Body of pancreas (tissue), 4 donors: ENCODE results near the gene ATF7.

Experiments
- POLR2A ChIP-seq, 3 donors: fragments of 450-650 bp; IDR thresholded peaks; one replicate each; pipeline ENCODE4 v1.6.1; 2016; ENCODE audit warnings: antibody characterized with exemption in 3 of 3, mild to moderate bottlenecking in 2 of 3
- TF ChIP-seq, protein P1 (sequence below), 7 experiments: fragments of 450-650 bp in 4 of 7; fragments of 200-600 bp in 3 of 7; sonication (generic) in 3 of 7; IDR thresholded peaks; one replicate each; pipeline ENCODE4 v1.5.1; 2016 to 2019; ENCODE audit warnings: antibody characterized with exemption in 7 of 7

GRCh38 chr12:53463802-53464560, 162.2 kb downstream of the ATF7 start:
- TF ChIP-seq, protein P1, sequence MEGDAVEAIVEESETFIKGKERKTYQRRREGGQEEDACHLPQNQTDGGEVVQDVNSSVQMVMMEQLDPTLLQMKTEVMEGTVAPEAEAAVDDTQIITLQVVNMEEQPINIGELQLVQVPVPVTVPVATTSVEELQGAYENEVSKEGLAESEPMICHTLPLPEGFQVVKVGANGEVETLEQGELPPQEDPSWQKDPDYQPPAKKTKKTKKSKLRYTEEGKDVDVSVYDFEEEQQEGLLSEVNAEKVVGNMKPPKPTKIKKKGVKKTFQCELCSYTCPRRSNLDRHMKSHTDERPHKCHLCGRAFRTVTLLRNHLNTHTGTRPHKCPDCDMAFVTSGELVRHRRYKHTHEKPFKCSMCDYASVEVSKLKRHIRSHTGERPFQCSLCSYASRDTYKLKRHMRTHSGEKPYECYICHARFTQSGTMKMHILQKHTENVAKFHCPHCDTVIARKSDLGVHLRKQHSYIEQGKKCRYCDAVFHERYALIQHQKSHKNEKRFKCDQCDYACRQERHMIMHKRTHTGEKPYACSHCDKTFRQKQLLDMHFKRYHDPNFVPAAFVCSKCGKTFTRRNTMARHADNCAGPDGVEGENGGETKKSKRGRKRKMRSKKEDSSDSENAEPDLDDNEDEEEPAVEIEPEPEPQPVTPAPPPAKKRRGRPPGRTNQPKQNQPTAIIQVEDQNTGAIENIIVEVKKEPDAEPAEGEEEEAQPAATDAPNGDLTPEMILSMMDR (IDR thresholded peaks at IDR 0.05), result no peak
- TF ChIP-seq POLR2A (IDR thresholded peaks at IDR 0.05), result no peak
